Thymus (tissue), 11 donors: ENCODE data around the gene XIAP. TPM values are rescaled to one million over a fixed set of nuclear protein-coding genes. Genes with fewer than 3 reads are reported as not detected.
"Not testable (repeated sequence)": the region's sequence is repeated elsewhere in the genome, so short reads cannot be mapped to it uniquely, and the experiment has no call there.

Experiments used
- DNase-seq, 9 donors: peaks; one replicate each; pipeline ENCODE4 v3.0.0-alpha.2; 2013; ENCODE audit warnings: low spot score in 9 of 9, low read depth in 6 of 9, missing footprints in 1 of 9
- H3K27ac ChIP-seq, 2 donors: one replicate each; pipeline ENCODE4 v1.5.1; 2013; ENCODE audit warnings: control low read depth in 1 of 2, low read depth in 1 of 2, low read length in 1 of 2, mild to moderate bottlenecking in 1 of 2, moderate library complexity in 1 of 2
- H3K27me3 ChIP-seq, 2 donors: one replicate each; pipeline ENCODE4 v1.5.1; 2013; ENCODE audit warnings: low read length in 1 of 2; ENCODE audit not compliant: control insufficient read depth in 2 of 2, insufficient read depth in 1 of 2
- H3K36me3 ChIP-seq, 2 donors: one replicate each; pipeline ENCODE4 v1.5.1; 2013; ENCODE audit warnings: low read length in 1 of 2, mild to moderate bottlenecking in 1 of 2, moderate library complexity in 1 of 2; ENCODE audit not compliant: control insufficient read depth in 2 of 2, insufficient read depth in 2 of 2
- H3K4me1 ChIP-seq, 2 donors: one replicate each; pipeline ENCODE4 v1.5.1; 2013; ENCODE audit warnings: low read length in 2 of 2; ENCODE audit not compliant: control insufficient read depth in 2 of 2, insufficient read depth in 2 of 2
- H3K4me3 ChIP-seq, 2 donors: one replicate each; pipeline ENCODE4 v1.5.1; 2013; ENCODE audit warnings: low read length in 2 of 2, control low read depth in 1 of 2, mild to moderate bottlenecking in 1 of 2
- H3K9me3 ChIP-seq, 2 donors: one replicate each; pipeline ENCODE4 v1.5.1; 2013; ENCODE audit warnings: low read length in 1 of 2, mild to moderate bottlenecking in 1 of 2; ENCODE audit not compliant: control insufficient read depth in 2 of 2, insufficient read depth in 1 of 2
- WGBS: extraction: QIAGEN DNeasy Blood & Tissue Kit; methylation state at CpG from one replicate; pipeline ENCODE4 v1.1.7; 2013; 5-methylcytosine and 5-hydroxymethylcytosine counted together
- polyA plus RNA-seq: library from polyadenylated mRNA; stranded (reverse); fragments of 200-250 nt; gene quantifications from one replicate; pipeline ENCODE4 v1.2.3, GENCODE V29; 2013
- total RNA-seq: library from RNA; stranded (reverse); fragments of 120-200 nt; gene quantifications from one replicate; pipeline ENCODE4 v1.2.4, GENCODE V29; 2013
- donor health status: healthy.

Gene XIAP
- total and polyA plus RNA-seq, 2 donors = 11.5 to 31.9 TPM

GRCh38 chrX:123884809-123885408, 25.1 kb downstream of the XIAP start:
- H3K9me3 ChIP-seq = no peaks in the 10 kb centered on the region
- H3K4me3 ChIP-seq = no peak overlapping the region
- H3K4me1 ChIP-seq = no peaks in the 10 kb centered on the region
- peaks cover 5 to 13% of the 10 kb centered on the region in 2 donors for H3K36me3 ChIP-seq
- DNase-seq = peak in 6 of 9 donors; percentile 16 to 66 (median 30)
- no peaks in the 10 kb centered on the region for H3K27me3 ChIP-seq
- H3K27ac ChIP-seq = no peak overlapping the region

GRCh38 chrX:123899701-123900100, 39.8 kb downstream of the XIAP start:
- H3K4me1 ChIP-seq = no peaks in the 10 kb centered on the region
- WGBS = 97% methylated on average over 3 of the region's 3 CpGs
- H3K36me3 ChIP-seq = peaks cover 0 to 19% of the 10 kb centered on the region in 2 donors
- DNase-seq = no peak
- no peak overlapping the region for H3K27ac ChIP-seq
- no peaks in the 10 kb centered on the region for H3K9me3 ChIP-seq
- no peak overlapping the region for H3K4me3 ChIP-seq
- no peaks in the 10 kb centered on the region for H3K27me3 ChIP-seq

- not testable (repeated sequence) for DNase-seq, H3K27ac ChIP-seq, H3K27me3 ChIP-seq, H3K4me3 ChIP-seq, H3K9me3 ChIP-seq, H3K4me1 ChIP-seq
- peaks cover 0 to 22% of the 10 kb centered on the region in 2 donors for H3K36me3 ChIP-seq
- WGBS = 98% methylated on average over 7 of the region's 7 CpGs
Measured at GRCh38 chrX:123903261-123903660, 43.4 kb downstream of the XIAP start.

GRCh38 chrX:123905332-123905731, 45.5 kb downstream of the XIAP start:
- no peak overlapping the region for H3K4me3 ChIP-seq
- 92% methylated on average over 2 of the region's 2 CpGs for WGBS
- H3K9me3 ChIP-seq = no peaks in the 10 kb centered on the region
- no peaks in the 10 kb centered on the region for H3K27me3 ChIP-seq
- no peaks in the 10 kb centered on the region for H3K4me1 ChIP-seq
- no peak overlapping the region for H3K27ac ChIP-seq
- no peak for DNase-seq
- peaks cover 0 to 21% of the 10 kb centered on the region in 2 donors for H3K36me3 ChIP-seq

- no peak for DNase-seq
- no peaks in the 10 kb centered on the region for H3K9me3 ChIP-seq
- no peaks in the 10 kb centered on the region for H3K4me1 ChIP-seq
- WGBS = 90% methylated on average over 8 of the region's 8 CpGs
- H3K4me3 ChIP-seq = no peak overlapping the region
- H3K27me3 ChIP-seq = no peaks in the 10 kb centered on the region
- peaks cover 0 to 11% of the 10 kb centered on the region in 2 donors for H3K36me3 ChIP-seq
- H3K27ac ChIP-seq = no peak overlapping the region
Measured at GRCh38 chrX:123906557-123907316, 46.9 kb downstream of the XIAP start.

- H3K27ac ChIP-seq = no peak overlapping the region
- WGBS = 97% methylated on average over 4 of the region's 4 CpGs
Measured at GRCh38 chrX:123909523-123909922, 49.7 kb downstream of the XIAP start.

GRCh38 chrX:123917069-123917468, 57.2 kb downstream of the XIAP start:
- no peaks in the 10 kb centered on the region for H3K4me1 ChIP-seq
- no peak overlapping the region for H3K4me3 ChIP-seq
- H3K27ac ChIP-seq = no peak overlapping the region
- H3K27me3 ChIP-seq = no peaks in the 10 kb centered on the region
- H3K9me3 ChIP-seq = no peaks in the 10 kb centered on the region
- H3K36me3 ChIP-seq = no peaks in the 10 kb centered on the region
- DNase-seq = no peak

More at GRCh38 chrX:123909523-123909922, 49.7 kb downstream of the XIAP start:
- H3K4me1 ChIP-seq = no peaks in the 10 kb centered on the region
- no peak overlapping the region for H3K4me3 ChIP-seq
- H3K36me3 ChIP-seq = peaks cover 0 to 7% of the 10 kb centered on the region in 2 donors
- H3K27me3 ChIP-seq = no peaks in the 10 kb centered on the region
- DNase-seq = no peak
- no peaks in the 10 kb centered on the region for H3K9me3 ChIP-seq

- no peak for DNase-seq
Measured at GRCh38 chrX:123918106-123918721, 58.4 kb downstream of the XIAP start.

GRCh38 chrX:123920105-123920785, 60.4 kb downstream of the XIAP start:
- no peak overlapping the region for H3K27ac ChIP-seq
- no peaks in the 10 kb centered on the region for H3K9me3 ChIP-seq
- no peaks in the 10 kb centered on the region for H3K36me3 ChIP-seq
- WGBS = 90% methylated on average over 1 of the region's 1 CpG
- H3K27me3 ChIP-seq = no peaks in the 10 kb centered on the region
- no peaks in the 10 kb centered on the region for H3K4me1 ChIP-seq
- no peak overlapping the region for H3K4me3 ChIP-seq
- no peak for DNase-seq

More at GRCh38 chrX:123918106-123918721, 58.4 kb downstream of the XIAP start:
- Histone ChIP-seq H3K36me3 (no peaks in the 10 kb centered on the region), H3K4me1 (no peaks in the 10 kb centered on the region), H3K27ac (no peak overlapping the region), H3K27me3 (no peaks in the 10 kb centered on the region), H3K4me3 (no peak overlapping the region), H3K9me3 (no peaks in the 10 kb centered on the region)
- 95% methylated on average over 4 of the region's 4 CpGs for WGBS
